Muscle of leg (tissue), 11 donors: ENCODE data around the gene ACE. TPM values are rescaled to one million over a fixed set of nuclear protein-coding genes. Genes with fewer than 3 reads are reported as not detected.

Experiments used
- DNase-seq: peaks from one replicate; pipeline ENCODE4 v3.0.0; 2013
- H3K27ac ChIP-seq: one replicate; pipeline ENCODE4 v1.5.1; 2013; ENCODE audit warnings: mild to moderate bottlenecking, low read length, control low read depth
- H3K27me3 ChIP-seq: one replicate; pipeline ENCODE4 v1.6.1; 2013; ENCODE audit warnings: low read length; ENCODE audit not compliant: control insufficient read depth, insufficient read depth
- H3K36me3 ChIP-seq: one replicate; pipeline ENCODE4 v1.6.1; 2013; ENCODE audit warnings: low read length; ENCODE audit not compliant: control insufficient read depth, insufficient read depth
- H3K4me1 ChIP-seq: one replicate; pipeline ENCODE4 v1.6.1; 2013; ENCODE audit warnings: low read length; ENCODE audit not compliant: control insufficient read depth, insufficient read depth
- H3K4me3 ChIP-seq: one replicate; pipeline ENCODE4 v1.5.1; 2013; ENCODE audit warnings: low read length, control low read depth
- H3K9me3 ChIP-seq: replicated peaks from 2 replicates; pipeline ENCODE4 v1.6.1; 2013; ENCODE audit warnings: low read depth, low read length; ENCODE audit not compliant: control insufficient read depth
- WGBS: methylation state at CpG from one replicate; pipeline ENCODE4 v1.1.5; 2013; ENCODE audit warnings: missing lambda C conversion rate; ENCODE audit not compliant: insufficient coverage; 5-methylcytosine and 5-hydroxymethylcytosine counted together
- polyA plus RNA-seq, 8 donors: library from polyadenylated mRNA; unstranded; fragments of 120-200 nt; gene quantifications; one replicate each; pipeline versions ENCODE4 v1.2.1 to v1.2.3, GENCODE V29; 2013; ENCODE audit warnings: inconsistent platforms in 1 of 8, low replicate concordance in 1 of 8; ENCODE audit not compliant: insufficient read length in 8 of 8, insufficient read depth in 1 of 8
- total RNA-seq: library from RNA; stranded (reverse); fragments of 120-200 nt; gene quantifications from one replicate; pipeline ENCODE4 v1.2.4, GENCODE V29; 2013

ACE gene
- total and polyA plus RNA-seq, 9 donors = 5.1 to 20.3 (median 7.4) TPM

DNA sequence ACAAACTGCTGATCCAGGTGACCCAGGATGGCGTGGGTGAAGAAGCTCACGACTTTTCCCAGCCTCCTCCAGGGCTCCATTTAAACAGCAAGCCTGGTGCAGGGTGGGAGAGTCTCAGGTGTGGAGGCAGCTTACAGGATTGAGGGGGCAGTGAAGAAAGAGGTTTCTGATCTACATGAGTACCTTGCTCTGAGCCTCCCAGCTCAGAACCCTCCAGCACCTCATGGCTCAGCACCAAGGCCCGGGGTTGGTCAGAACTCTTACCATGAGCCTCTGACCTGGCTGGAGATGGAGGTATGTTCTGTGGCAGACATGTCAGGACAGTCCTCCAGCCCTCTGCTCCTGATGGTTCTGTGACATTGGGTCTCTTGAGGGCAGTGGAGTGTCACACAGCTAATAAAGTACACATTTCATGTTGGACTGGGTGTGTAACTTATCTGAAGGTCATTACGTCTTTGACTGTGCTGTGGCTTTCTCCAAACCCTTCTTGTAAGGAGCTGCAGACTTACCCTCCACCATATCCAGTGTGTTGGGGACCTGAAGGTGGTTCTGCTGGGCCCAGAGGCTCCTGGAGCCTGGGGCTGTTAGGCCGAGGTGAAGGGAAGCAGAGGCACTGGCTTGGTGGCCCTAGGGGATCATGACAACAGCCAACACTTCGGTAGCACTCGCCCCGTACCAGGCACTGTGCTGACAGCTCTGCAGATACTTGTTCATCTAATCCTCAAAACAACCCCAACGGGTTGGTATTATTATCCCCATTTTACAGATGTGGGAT lies 69.6 kb downstream of the ACE start:
- no peak for DNase-seq
- Histone ChIP-seq H3K36me3 (no peaks in the 10 kb centered on the region), H3K4me3 (no peak overlapping the region), H3K4me1 (peaks cover 7% of the 10 kb centered on the region), H3K27me3 (no peaks in the 10 kb centered on the region), H3K9me3 (no peaks in the 10 kb centered on the region), H3K27ac (no peak overlapping the region)
- 80% methylated on average over 1 of the region's 9 CpGs for WGBS

DNA sequence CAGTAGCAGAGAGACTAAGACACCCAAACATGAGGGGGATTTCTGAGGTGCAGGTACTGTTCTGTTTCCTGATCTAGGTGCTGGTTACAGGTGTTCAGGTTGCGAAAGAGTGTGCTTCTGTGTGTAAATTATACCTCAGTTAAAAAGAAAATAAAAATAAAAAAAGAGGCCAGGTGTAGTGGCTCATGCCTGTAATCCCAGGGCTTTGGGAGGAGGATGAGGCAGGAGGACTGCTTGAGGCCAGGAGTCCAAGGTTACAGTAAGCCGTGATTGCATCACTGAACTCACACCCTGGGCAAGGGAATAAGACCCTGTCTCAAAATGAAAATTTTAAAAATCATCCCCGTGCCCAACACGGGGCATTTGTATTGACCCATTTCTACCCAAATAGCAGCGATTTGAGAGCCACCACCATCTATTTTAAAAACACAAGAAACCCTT lies 70.2 kb downstream of the ACE start:
- Histone ChIP-seq H3K9me3 (no peaks in the 10 kb centered on the region), H3K27me3 (no peaks in the 10 kb centered on the region), H3K27ac (no peak overlapping the region), H3K4me1 (peaks cover 13% of the 10 kb centered on the region), H3K4me3 (no peak overlapping the region), H3K36me3 (no peaks in the 10 kb centered on the region)
- whole genome bisulfite sequencing = no CpG with 5 or more reads among the region's 5 CpGs
- DNase-seq = no peak

Other genes starting within 250 kb of the ACE start
- gene CYB561, start 30.8 kb upstream of the ACE start, total RNA-seq = 5.2 TPM
- 1 to 10 TPM; 3.5 to 8.5 (median 4.9) TPM for gene CYB561, start 30.8 kb upstream of the ACE start, polyA plus RNA-seq
- not detected for gene KCNH6, start 46.3 kb downstream of the ACE start, total RNA-seq
- gene KCNH6, start 46.3 kb downstream of the ACE start, polyA plus RNA-seq = under 1 TPM in 4 of 8 donors, not detected in 4; 0.04 to 0.19 (median 0.11) TPM
- gene DCAF7, start 73.4 kb downstream of the ACE start, total RNA-seq = 22.4 TPM
- 10 to 100 TPM; 32.7 to 56.7 (median 42.2) TPM for gene DCAF7, start 73.4 kb downstream of the ACE start, polyA plus RNA-seq
- 10.2 TPM for gene TACO1, start 123.8 kb downstream of the ACE start, total RNA-seq
- 10 to 100 TPM; 16.6 to 18.8 (median 17.5) TPM for gene TACO1, start 123.8 kb downstream of the ACE start, polyA plus RNA-seq
- gene MAP3K3, start 145.4 kb downstream of the ACE start, total RNA-seq = 23.7 TPM
- 10 to 100 TPM; 20.5 to 26.7 (median 22.7) TPM for gene MAP3K3, start 145.4 kb downstream of the ACE start, polyA plus RNA-seq
- gene LIMD2, start 223.1 kb downstream of the ACE start, total RNA-seq = 7.7 TPM
- 10 to 100 TPM in 5 of 8 donors, 1 to 10 TPM in 3; 9.0 to 15.5 (median 11.7) TPM for gene LIMD2, start 223.1 kb downstream of the ACE start, polyA plus RNA-seq